ENCODE results near the gene ANTXR1. TPM values are rescaled to one million over a fixed set of nuclear protein-coding genes. Genes with fewer than 3 reads are reported as not detected.

The ANTXR1 gene
- total and polyA plus RNA-seq, 2 donors (not counting 3 experiments of a cell fraction or from before 2014, with no cell fraction given), result 4.2 to 17.3 TPM

- H3K9ac ChIP-seq (replicated peaks; ENCODE audit: extremely low read depth, insufficient read depth, low read length), result no peak overlapping the region
- FAIRE-seq (no peak), DNase-seq (ENCODE audit: low read depth, low spot score) (no peak)
- ChIA-PET POLR2A (no interaction called here), CTCF (interaction anchor here (0.7 to 1.0 kb wide), 2 partner anchors 9 to 60 kb away, joined by 3 to 4 read pairs; partner anchors contain the start of gene ANTXR1)
- TF ChIP-seq JUN (IDR thresholded peaks at IDR 0.05; ENCODE audit: borderline replicate concordance, insufficient read depth, insufficient read length, low read depth), result no peak
- TF ChIP-seq EZH2 (IDR thresholded peaks at IDR 0.05; ENCODE audit: borderline replicate concordance, low read depth, low read length, severe bottlenecking), result no peak
- no peak for TF ChIP-seq POLR2AphosphoS5 (IDR thresholded peaks at IDR 0.05; ENCODE audit: insufficient read depth, low read depth, low read length)
- no peak for TF ChIP-seq MYC (IDR thresholded peaks at IDR 0.05; ENCODE audit: low read depth, low read length)
- no peak for TF ChIP-seq MAX (IDR thresholded peaks at IDR 0.05; ENCODE audit: insufficient read depth, insufficient read length)
- TF ChIP-seq POLR2A (IDR thresholded peaks at IDR 0.05; ENCODE audit: low read depth, low read length), result no peak
- no peak for TF ChIP-seq FOS (IDR thresholded peaks at IDR 0.05; ENCODE audit: borderline replicate concordance, insufficient read depth, low read length)
- TF ChIP-seq CTCF (IDR thresholded peaks at IDR 0.05; ENCODE audit: extremely low read depth in 1 of 2, insufficient read depth in 1 of 2, low read depth in 1 of 2, low read length in 2 of 2), result no peak
- no peak for TF ChIP-seq GATA2 (IDR thresholded peaks at IDR 0.05; ENCODE audit: insufficient read depth, insufficient read length, low read depth, low read length)
- no peak overlapping the region for H3K4me2 ChIP-seq (ENCODE audit: insufficient read depth, low read length)
- no peak overlapping the region for H2AFZ ChIP-seq (ENCODE audit: low read depth, low read length)
- H3K27ac ChIP-seq (ENCODE audit: insufficient read depth, low read depth, low read length), result no peak overlapping the region
- H4K20me1 ChIP-seq (replicated peaks; ENCODE audit: control insufficient read depth, extremely low read depth, insufficient read depth, low read length), result no peaks in the 10 kb centered on the region
- H3K9me1 ChIP-seq (replicated peaks; ENCODE audit: control insufficient read depth, extremely low read depth, insufficient read depth, low read length), result no peaks in the 10 kb centered on the region
- no peaks in the 10 kb centered on the region for H3K4me1 ChIP-seq (ENCODE audit: control insufficient read depth, extremely low read depth, insufficient read depth, low read length)
- dilution Hi-C loops (cut with MboI; ENCODE audit: extremely low pct_ligation_motif_present, low sequenced_read_pairs), result no loop called here
- intact Hi-C loops (cut with micrococcal nuclease), result no loop called here
- no peaks in the 10 kb centered on the region for H3K36me3 ChIP-seq (ENCODE audit: control insufficient read depth in 2 of 2, extremely low read depth in 1 of 2, insufficient read depth in 2 of 2, low read length in 2 of 2)
- H3K9me3 ChIP-seq (replicated peaks; ENCODE audit: control insufficient read depth, insufficient read depth, low read length), result no peaks in the 10 kb centered on the region
- BruUV-seq (replicated peaks), result no TSS peak
- H3K79me2 ChIP-seq (ENCODE audit: control insufficient read depth, insufficient read depth, low read length), result no peaks in the 10 kb centered on the region
- H3K27me3 ChIP-seq (ENCODE audit: control insufficient read depth in 2 of 2, insufficient read depth in 2 of 2, low read length in 2 of 2), result peaks cover 2 to 7% of the 10 kb centered on the region in 2 experiments
- no peak overlapping the region for H3K4me3 ChIP-seq (replicated peaks in 1 of 3; ENCODE audit: insufficient read depth in 1 of 3, low read depth in 1 of 3, low read length in 3 of 3)
Observed at GRCh38 chr2:69003731-69004130, 9.2 kb upstream of the ANTXR1 start.
